ENCODE data around the gene SLAMF6. TPM values are rescaled to one million over a fixed set of nuclear protein-coding genes. Genes with fewer than 3 reads are reported as not detected.

The SLAMF6 gene
- polyA plus RNA-seq, 1 donor (not counting 4 experiments of a cell fraction or from before 2014, with no cell fraction given): not detected

DNA sequence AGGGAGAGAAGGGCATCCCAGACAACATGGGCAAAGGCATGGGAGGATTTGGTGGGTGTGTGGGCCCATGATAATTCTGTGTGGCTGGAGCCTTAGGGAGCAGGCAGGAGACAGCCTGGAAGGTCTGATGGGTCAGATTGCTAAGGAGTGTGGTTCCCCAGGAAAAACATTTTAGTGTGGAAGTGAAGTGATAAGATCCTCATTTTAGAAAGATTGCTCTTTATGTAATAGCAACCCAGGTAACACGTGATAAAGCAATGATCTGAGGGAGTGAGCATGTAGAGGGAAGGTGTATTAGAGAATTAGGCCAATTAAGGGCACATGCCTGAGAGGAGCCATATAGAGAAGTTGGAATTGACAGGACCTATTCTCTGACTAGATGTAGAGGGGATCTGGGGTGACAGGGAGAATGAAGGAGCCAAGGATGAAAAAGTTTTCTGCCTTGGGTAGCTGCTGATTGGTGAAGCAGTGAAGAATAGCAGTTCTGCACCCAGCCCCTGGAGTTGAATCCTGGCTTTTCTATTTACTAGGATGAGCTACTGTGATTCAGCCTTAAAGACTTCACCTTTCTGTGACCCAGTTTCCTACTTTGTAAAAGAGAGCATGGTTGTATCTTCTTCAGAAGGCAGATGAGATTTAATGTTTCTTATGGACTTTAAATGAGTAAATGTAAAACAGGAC lies 18.7 kb upstream of the SLAMF6 start:
- Histone ChIP-seq H3K9ac (ENCODE audit: control insufficient read depth, extremely low read depth, insufficient read depth, low read length) (no peak overlapping the region), H2AFZ (ENCODE audit: control insufficient read depth, low read length) (no peak overlapping the region), H3K4me2 (ENCODE audit: control insufficient read depth, extremely low read depth, insufficient read depth, low read depth, low read length) (no peak overlapping the region), H3K9me3 (ENCODE audit: control insufficient read depth, low read depth, low read length) (no peaks in the 10 kb centered on the region), H3K4me3 (ENCODE audit: control insufficient read depth in 2 of 3, extremely low read depth in 1 of 3, insufficient read depth in 2 of 3, low read depth in 1 of 3, low read length in 3 of 3) (no peak overlapping the region), H3K9me1 (ENCODE audit: control insufficient read depth, extremely low read depth, insufficient read depth, low read length) (no peaks in the 10 kb centered on the region), H3K27me3 (ENCODE audit: control insufficient read depth, extremely low read depth, insufficient read depth, low read length) (no peaks in the 10 kb centered on the region), H3K79me2 (ENCODE audit: control insufficient read depth, insufficient read depth, low read length) (no peaks in the 10 kb centered on the region), H3K4me1 (ENCODE audit: control insufficient read depth, extremely low read depth, insufficient read depth, low read length) (peaks cover 15% of the 10 kb centered on the region), H4K20me1 (ENCODE audit: control insufficient read depth, extremely low read depth, insufficient read depth, low read length) (no peaks in the 10 kb centered on the region), H3K36me3 (ENCODE audit: control insufficient read depth in 2 of 2, extremely low read depth in 1 of 2, insufficient read depth in 2 of 2, low read length in 2 of 2) (no peaks in the 10 kb centered on the region), H3K27ac (ENCODE audit: control insufficient read depth, insufficient read depth, low read length) (no peak overlapping the region)
- peak; percentile 65 for FAIRE-seq
- no peak for TF ChIP-seq EZH2 (IDR thresholded peaks at IDR 0.05; ENCODE audit: low read length)
- TF ChIP-seq CTCF (optimal IDR thresholded peaks at IDR 0.05 in 1 of 3, IDR thresholded peaks at IDR 0.05 in 1 of 3, conservative IDR thresholded peaks at IDR 0.05 in 1 of 3; ENCODE audit: extremely low read depth in 1 of 3, insufficient read depth in 2 of 3, low read length in 3 of 3): no peak
- DNase-seq (ENCODE audit: low read depth, low spot score): no peak
- dilution Hi-C loops (cut with MboI; ENCODE audit: extremely low pct_ligation_motif_present, low sequenced_read_pairs): no loop called here

GRCh38 chr1:160540859-160541233 lies 17.8 kb upstream of the SLAMF6 start:
- Histone ChIP-seq H2AFZ (ENCODE audit: control insufficient read depth, low read length) (no peak overlapping the region), H3K27me3 (ENCODE audit: control insufficient read depth, extremely low read depth, insufficient read depth, low read length) (no peaks in the 10 kb centered on the region), H3K79me2 (ENCODE audit: control insufficient read depth, insufficient read depth, low read length) (no peaks in the 10 kb centered on the region), H3K4me2 (ENCODE audit: control insufficient read depth, extremely low read depth, insufficient read depth, low read depth, low read length) (no peak overlapping the region), H3K4me3 (ENCODE audit: control insufficient read depth in 2 of 3, extremely low read depth in 1 of 3, insufficient read depth in 2 of 3, low read depth in 1 of 3, low read length in 3 of 3) (no peak overlapping the region), H3K9me1 (ENCODE audit: control insufficient read depth, extremely low read depth, insufficient read depth, low read length) (no peaks in the 10 kb centered on the region), H3K4me1 (ENCODE audit: control insufficient read depth, extremely low read depth, insufficient read depth, low read length) (peaks cover 15% of the 10 kb centered on the region), H3K27ac (ENCODE audit: control insufficient read depth, insufficient read depth, low read length) (no peak overlapping the region), H3K9me3 (ENCODE audit: control insufficient read depth, low read depth, low read length) (no peaks in the 10 kb centered on the region), H4K20me1 (ENCODE audit: control insufficient read depth, extremely low read depth, insufficient read depth, low read length) (no peaks in the 10 kb centered on the region), H3K9ac (ENCODE audit: control insufficient read depth, extremely low read depth, insufficient read depth, low read length) (no peak overlapping the region), H3K36me3 (ENCODE audit: control insufficient read depth in 2 of 2, extremely low read depth in 1 of 2, insufficient read depth in 2 of 2, low read length in 2 of 2) (no peaks in the 10 kb centered on the region)
- FAIRE-seq (no peak), DNase-seq (ENCODE audit: low read depth, low spot score) (no peak)
- no peak for TF ChIP-seq CTCF (optimal IDR thresholded peaks at IDR 0.05 in 1 of 3, IDR thresholded peaks at IDR 0.05 in 1 of 3, conservative IDR thresholded peaks at IDR 0.05 in 1 of 3; ENCODE audit: extremely low read depth in 1 of 3, insufficient read depth in 2 of 3, low read length in 3 of 3)
- no peak for TF ChIP-seq EZH2 (IDR thresholded peaks at IDR 0.05; ENCODE audit: low read length)
- dilution Hi-C loops (cut with MboI; ENCODE audit: extremely low pct_ligation_motif_present, low sequenced_read_pairs): no loop called here

Measured in keratinocyte (primary cell).